Ascending aorta (tissue), 2 donors: ENCODE results near the gene ATP6V1A. TPM values are rescaled to one million over a fixed set of nuclear protein-coding genes. Genes with fewer than 3 reads are reported as not detected.

Experiments used
- DNase-seq, 2 donors: peaks; one replicate each; pipeline ENCODE4 v3.0.0-alpha.2; 2019; ENCODE audit warnings: low spot score in 2 of 2
- H3K27ac ChIP-seq, 2 donors: fragments of 200-600 bp; sonication (generic); one replicate each; pipeline ENCODE4 v1.5.1; 2016 to 2017; ENCODE audit warnings: mild to moderate bottlenecking in 1 of 2
- H3K27me3 ChIP-seq: fragments of 200-600 bp; sonication (generic); one replicate; pipeline ENCODE4 v1.5.1; 2017
- H3K36me3 ChIP-seq, 2 donors: fragments of 200-600 bp; sonication (generic); one replicate each; pipeline ENCODE4 v1.5.1; 2016
- H3K4me1 ChIP-seq, 2 donors: fragments of 200-600 bp; sonication (generic); one replicate each; pipeline ENCODE4 v1.5.1; 2016 to 2017; ENCODE audit warnings: mild to moderate bottlenecking in 1 of 2
- H3K4me3 ChIP-seq, 2 donors: fragments of 200-600 bp; sonication (generic); one replicate each; pipeline ENCODE4 v1.5.1; 2016 to 2017; ENCODE audit warnings: mild to moderate bottlenecking in 1 of 2
- H3K9me3 ChIP-seq, 2 donors: fragments of 200-600 bp; sonication (generic); one replicate each; pipeline ENCODE4 v1.5.1; 2016
- intact Hi-C: fragments of 100-400 bp; cut with DNase I; formaldehyde crosslinking; loops from one replicate; pipeline ENCODE4 v1.15.1; 2023
- total RNA-seq: library from RNA; depleted of rRNA; stranded (reverse); fragments of >200 nt; gene quantifications from one replicate; pipeline ENCODE4 v1.1.0, GENCODE V29; 2016
- TF ChIP-seq, protein P1 (sequence below), 3 experiments: fragments of 200-600 bp in 2 of 3; fragments of 450-650 bp in 1 of 3; sonication (generic) in 2 of 3; IDR thresholded peaks; one replicate each; pipeline ENCODE4 v1.5.1; 2016 to 2019; ENCODE audit warnings: antibody characterized with exemption in 3 of 3, mild to moderate bottlenecking in 1 of 3, moderate library complexity in 1 of 3

The ATP6V1A gene
- total RNA-seq, 1 donor from 2014 or later, result 18.3 TPM

DNA sequence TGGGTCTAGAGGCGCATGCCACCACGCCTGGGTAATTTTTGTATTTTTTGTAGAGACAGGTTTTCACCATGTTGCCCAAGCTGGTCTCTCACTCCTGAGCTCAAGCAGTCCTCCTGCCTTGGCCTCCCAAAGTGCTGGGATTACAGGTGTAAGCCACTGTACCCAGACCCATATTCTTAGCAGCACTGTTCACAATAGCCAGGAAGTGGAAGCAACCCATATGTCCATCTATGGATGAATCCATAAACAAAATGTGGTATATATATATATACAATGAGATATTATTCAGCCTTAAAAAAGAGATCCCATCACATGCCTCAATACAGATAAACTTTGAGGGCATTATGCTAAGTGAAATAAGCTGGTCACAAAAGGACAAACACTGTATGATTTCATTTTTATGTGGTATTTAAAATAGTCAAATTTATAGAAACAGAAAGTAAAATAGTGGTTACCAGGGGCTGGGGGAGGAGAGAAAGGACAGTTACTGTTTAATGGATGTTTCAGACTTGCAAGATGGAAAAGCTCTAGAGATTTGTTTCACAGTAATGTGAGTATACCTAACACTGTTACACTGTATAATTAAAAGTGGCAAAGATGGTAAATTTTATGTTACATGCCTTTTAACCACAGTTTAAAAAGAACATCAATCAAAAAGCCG lies 56.1 kb downstream of the ATP6V1A start:
- H3K27ac ChIP-seq, result no peak overlapping the region
- H3K4me3 ChIP-seq, result no peak overlapping the region
- DNase-seq, result no peak
- no peaks in the 10 kb centered on the region for H3K27me3 ChIP-seq
- H3K36me3 ChIP-seq, result peaks cover 50 to 67% of the 10 kb centered on the region in 2 donors
- TF ChIP-seq, protein P1, sequence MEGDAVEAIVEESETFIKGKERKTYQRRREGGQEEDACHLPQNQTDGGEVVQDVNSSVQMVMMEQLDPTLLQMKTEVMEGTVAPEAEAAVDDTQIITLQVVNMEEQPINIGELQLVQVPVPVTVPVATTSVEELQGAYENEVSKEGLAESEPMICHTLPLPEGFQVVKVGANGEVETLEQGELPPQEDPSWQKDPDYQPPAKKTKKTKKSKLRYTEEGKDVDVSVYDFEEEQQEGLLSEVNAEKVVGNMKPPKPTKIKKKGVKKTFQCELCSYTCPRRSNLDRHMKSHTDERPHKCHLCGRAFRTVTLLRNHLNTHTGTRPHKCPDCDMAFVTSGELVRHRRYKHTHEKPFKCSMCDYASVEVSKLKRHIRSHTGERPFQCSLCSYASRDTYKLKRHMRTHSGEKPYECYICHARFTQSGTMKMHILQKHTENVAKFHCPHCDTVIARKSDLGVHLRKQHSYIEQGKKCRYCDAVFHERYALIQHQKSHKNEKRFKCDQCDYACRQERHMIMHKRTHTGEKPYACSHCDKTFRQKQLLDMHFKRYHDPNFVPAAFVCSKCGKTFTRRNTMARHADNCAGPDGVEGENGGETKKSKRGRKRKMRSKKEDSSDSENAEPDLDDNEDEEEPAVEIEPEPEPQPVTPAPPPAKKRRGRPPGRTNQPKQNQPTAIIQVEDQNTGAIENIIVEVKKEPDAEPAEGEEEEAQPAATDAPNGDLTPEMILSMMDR (IDR thresholded peaks at IDR 0.05), result no peak
- no peaks in the 10 kb centered on the region for H3K9me3 ChIP-seq
- intact Hi-C loops, result no loop called here
- no peaks in the 10 kb centered on the region for H3K4me1 ChIP-seq

DNA sequence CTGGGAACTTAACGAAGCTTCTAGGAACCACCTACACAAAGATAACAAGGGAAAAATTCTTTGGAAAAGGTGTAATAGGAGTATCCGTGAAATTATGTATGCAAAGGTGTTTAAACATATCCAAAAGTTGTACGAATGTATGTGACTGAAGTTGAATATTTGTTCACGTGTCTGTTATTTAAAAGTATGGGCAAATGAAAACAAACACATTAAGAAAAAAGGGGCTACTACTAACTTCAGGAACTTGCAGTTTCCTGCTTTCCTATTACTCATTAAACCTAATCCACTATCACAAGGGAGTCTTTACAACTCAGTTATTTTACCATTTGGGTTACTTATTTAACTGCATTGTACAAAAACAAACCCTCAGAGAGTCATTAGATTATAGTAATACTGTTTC lies 57.8 kb downstream of the ATP6V1A start:
- Histone ChIP-seq H3K4me3 (no peak overlapping the region), H3K27ac (no peak overlapping the region), H3K4me1 (no peaks in the 10 kb centered on the region), H3K9me3 (no peaks in the 10 kb centered on the region), H3K36me3 (peaks cover 49 to 64% of the 10 kb centered on the region in 2 donors), H3K27me3 (no peaks in the 10 kb centered on the region)
- DNase-seq, result no peak
- TF ChIP-seq, protein P1 (IDR thresholded peaks at IDR 0.05), result no peak
- intact Hi-C loops, result no loop called here

DNA sequence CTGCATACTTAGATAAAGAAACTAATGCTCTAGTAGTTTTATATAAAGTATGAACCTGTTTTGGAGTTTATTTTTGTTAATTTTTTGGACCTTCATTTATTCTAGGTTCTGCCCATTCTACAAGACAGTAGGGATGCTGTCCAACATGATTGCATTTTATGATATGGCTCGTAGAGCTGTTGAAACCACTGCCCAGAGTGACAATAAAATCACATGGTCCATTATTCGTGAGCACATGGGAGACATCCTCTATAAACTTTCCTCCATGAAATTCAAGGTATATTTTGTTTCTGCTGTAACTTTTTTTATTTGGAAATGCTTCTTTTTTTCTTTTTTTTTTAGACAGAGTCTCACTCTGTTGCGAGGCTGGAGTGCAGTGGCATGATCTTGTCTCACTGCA lies 58.4 kb downstream of the ATP6V1A start:
- no peaks in the 10 kb centered on the region for H3K4me1 ChIP-seq
- no peaks in the 10 kb centered on the region for H3K9me3 ChIP-seq
- TF ChIP-seq, protein P1 (IDR thresholded peaks at IDR 0.05), result no peak
- no peak for DNase-seq
- no peak overlapping the region for H3K27ac ChIP-seq
- H3K27me3 ChIP-seq, result no peaks in the 10 kb centered on the region
- no peak overlapping the region for H3K4me3 ChIP-seq
- H3K36me3 ChIP-seq, result peaks cover 55 to 69% of the 10 kb centered on the region in 2 donors
- intact Hi-C loops, result no loop called here

DNA sequence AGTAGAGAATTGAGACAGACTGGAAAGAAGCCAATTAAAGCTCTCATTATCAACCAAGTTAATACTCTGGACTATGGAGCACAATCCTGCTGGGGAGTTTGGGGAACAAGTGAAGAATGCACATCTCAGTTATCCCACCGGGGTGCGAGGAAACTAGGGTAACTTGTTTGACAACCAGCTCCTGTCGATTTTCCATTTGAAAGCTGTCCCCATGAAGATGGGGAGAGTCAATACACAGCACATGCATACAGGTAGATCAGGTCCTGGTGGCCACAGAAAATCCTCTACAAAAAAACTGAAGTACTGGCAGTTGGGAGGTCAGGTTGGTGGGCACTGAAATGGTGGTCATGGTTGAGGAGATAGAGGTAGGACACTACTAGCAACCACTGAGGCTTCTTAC lies 66.0 kb downstream of the ATP6V1A start:
- no peak overlapping the region for H3K27ac ChIP-seq
- no peaks in the 10 kb centered on the region for H3K27me3 ChIP-seq
- H3K4me3 ChIP-seq, result no peak overlapping the region
- H3K4me1 ChIP-seq, result no peaks in the 10 kb centered on the region
- TF ChIP-seq, protein P1 (IDR thresholded peaks at IDR 0.05), result no peak
- intact Hi-C loops, result no loop called here
- DNase-seq, result no peak
- peaks cover 12 to 27% of the 10 kb centered on the region in 2 donors for H3K36me3 ChIP-seq
- no peaks in the 10 kb centered on the region for H3K9me3 ChIP-seq

DNA sequence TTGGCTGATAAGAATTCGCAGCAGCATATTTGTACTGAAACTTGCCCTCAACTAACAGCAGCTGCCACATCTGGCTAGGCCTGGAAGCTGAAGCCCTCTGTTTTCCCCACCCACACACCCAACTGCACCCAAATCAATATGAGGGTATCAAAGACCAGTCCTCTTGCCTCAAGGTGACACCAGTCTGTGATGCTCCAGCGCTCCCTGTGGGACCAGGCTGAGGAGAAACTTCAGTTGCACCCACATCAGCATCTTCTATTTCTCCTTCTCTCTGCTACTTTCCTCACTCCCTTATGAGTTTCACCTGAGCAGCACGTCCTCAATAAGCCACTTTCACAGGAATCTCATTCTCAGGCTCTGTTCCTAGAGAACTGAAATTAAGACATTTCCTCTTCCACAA lies 73.0 kb downstream of the ATP6V1A start:
- TF ChIP-seq, protein P1 (IDR thresholded peaks at IDR 0.05), result no peak
- Histone ChIP-seq H3K36me3 (no peaks in the 10 kb centered on the region), H3K4me1 (no peaks in the 10 kb centered on the region), H3K27me3 (no peaks in the 10 kb centered on the region), H3K27ac (no peak overlapping the region), H3K4me3 (no peak overlapping the region), H3K9me3 (no peaks in the 10 kb centered on the region)
- intact Hi-C loops, result no loop called here
- DNase-seq, result no peak

DNA sequence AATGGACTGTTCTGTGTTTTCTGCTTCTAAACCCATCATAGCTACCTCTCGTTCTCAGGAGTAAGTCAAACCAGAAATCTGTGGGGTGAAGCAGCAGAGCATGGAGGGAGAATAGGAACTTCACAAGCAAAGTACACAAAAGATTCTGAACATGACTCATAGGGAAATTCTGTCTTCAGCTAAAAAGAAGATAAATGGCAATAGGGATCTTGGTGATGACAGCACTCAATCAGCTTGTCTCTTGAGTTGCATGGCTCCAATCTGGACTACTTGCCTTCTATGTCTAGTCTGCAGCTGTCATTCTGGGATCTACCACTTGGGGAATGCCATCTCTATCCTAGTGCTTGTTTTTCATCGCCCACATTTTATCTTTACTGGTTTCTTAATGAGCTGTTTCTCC lies 78.3 kb downstream of the ATP6V1A start:
- Histone ChIP-seq H3K36me3 (no peaks in the 10 kb centered on the region), H3K4me1 (no peaks in the 10 kb centered on the region), H3K9me3 (no peaks in the 10 kb centered on the region), H3K27me3 (no peaks in the 10 kb centered on the region), H3K27ac (no peak overlapping the region), H3K4me3 (no peak overlapping the region)
- DNase-seq, result no peak
- TF ChIP-seq, protein P1 (IDR thresholded peaks at IDR 0.05), result no peak
- intact Hi-C loops, result no loop called here
